PC-9 (cell line): ENCODE results near the gene GRB2. TPM values are rescaled to one million over a fixed set of nuclear protein-coding genes. Genes with fewer than 3 reads are reported as not detected.
"Not testable (repeated sequence)": the region's sequence is repeated elsewhere in the genome, so short reads cannot be mapped to it uniquely, and the experiment has no call there.

Experiments
- BruUV-seq: library from RNA; stranded (reverse); fragments of 400-500 nt; replicated peaks from 2 replicates; lab custom pipeline; 2021; lab: Mats Ljungman, UMichigan
- CTCF ChIA-PET: fragments of 300-600 bp; sonication (Branson Sonifier 250); formaldehyde crosslinking; loops from one replicate; lab custom pipeline; 2022; ENCODE audit warnings: antibody characterized with exemption; lab: Charles Lee
- POLR2A ChIA-PET: fragments of 300-600 bp; sonication (Branson Sonifier 250); formaldehyde crosslinking; loops from one replicate; lab custom pipeline; 2022; ENCODE audit warnings: antibody characterized with exemption; ENCODE audit not compliant: unreplicated experiment; lab: Charles Lee
- DNase-seq, 2 experiments: peaks; one replicate each; pipeline versions ENCODE4 v3.0.0 to v3.0.0-alpha.2; 2015 to 2022; ENCODE audit warnings: mixed read lengths in 1 of 2
- H2AFZ ChIP-seq: fragments of 200-600 bp; sonication (generic); 2 replicates; pipeline ENCODE4 v1.8.1; 2017; ENCODE audit warnings: antibody characterized with exemption
- H3F3A ChIP-seq: fragments of 200-600 bp; sonication (generic); 2 replicates; pipeline ENCODE4 v1.8.1; 2017; ENCODE audit warnings: antibody characterized with exemption, mild to moderate bottlenecking, low read depth; ENCODE audit not compliant: insufficient read depth
- H3K27ac ChIP-seq: fragments of 200-600 bp; sonication (generic); 2 replicates; pipeline ENCODE4 v1.6.1; 2016; ENCODE audit warnings: mixed run types
- H3K27me3 ChIP-seq: fragments of 200-600 bp; sonication (generic); 2 replicates; pipeline ENCODE4 v1.6.1; 2016; ENCODE audit warnings: low read depth, mixed run types; ENCODE audit not compliant: insufficient read depth
- H3K36me3 ChIP-seq: fragments of 200-600 bp; sonication (generic); 2 replicates; pipeline ENCODE4 v1.6.1; 2016; ENCODE audit warnings: low read depth, mixed run types
- H3K4me1 ChIP-seq: fragments of 200-600 bp; sonication (generic); replicated peaks from 2 replicates; pipeline ENCODE4 v1.6.1; 2016; ENCODE audit warnings: mixed run types; ENCODE audit not compliant: insufficient read depth
- H3K4me2 ChIP-seq: fragments of 200-600 bp; sonication (generic); 2 replicates; pipeline ENCODE4 v1.6.1; 2017; ENCODE audit warnings: mixed run types
- H3K4me3 ChIP-seq: fragments of 200-600 bp; sonication (generic); 2 replicates; pipeline ENCODE4 v1.6.1; 2016; ENCODE audit warnings: mixed run types
- H3K79me2 ChIP-seq: fragments of 200-600 bp; sonication (generic); 2 replicates; pipeline ENCODE4 v1.6.1; 2017; ENCODE audit warnings: low read depth, mixed run types
- H3K9me2 ChIP-seq: fragments of 200-600 bp; sonication (generic); 2 replicates; pipeline ENCODE4 v1.8.1; 2017; ENCODE audit warnings: mild to moderate bottlenecking; ENCODE audit not compliant: insufficient read depth
- H3K9me3 ChIP-seq: fragments of 200-600 bp; sonication (generic); 2 replicates; pipeline ENCODE4 v1.8.1; 2016; ENCODE audit warnings: low read depth; ENCODE audit not compliant: insufficient read depth
- H4K20me1 ChIP-seq: fragments of 200-600 bp; sonication (generic); 2 replicates; pipeline ENCODE4 v1.8.1; 2017; ENCODE audit not compliant: insufficient read depth
- EZH2 ChIP-seq: fragments of 200-600 bp; sonication (generic); IDR thresholded peaks from 2 replicates; pipeline ENCODE4 v1.8.0; 2017; ENCODE audit warnings: antibody characterized with exemption, low read depth
- intact Hi-C: fragments of 100-400 bp; cut with micrococcal nuclease; formaldehyde crosslinking; loops from one replicate; pipeline ENCODE4 v1.10.0; 2022; ENCODE audit not compliant: unreplicated experiment
- total RNA-seq: library from RNA; stranded (reverse); gene quantifications from 2 replicates; pipeline ENCODE4 v1.2.3, GENCODE V29; 2021
- TF ChIP-seq, protein P1 (sequence below): fragments of 200-600 bp; sonication (generic); conservative IDR thresholded peaks from 2 replicates; pipeline ENCODE4 v1.6.1; 2017; ENCODE audit warnings: mixed run types, antibody characterized with exemption, mild to moderate bottlenecking, moderate library complexity

GRB2 gene
- total RNA-seq, 1 experiment from 2014 or later = 75.3 TPM

- ChIA-PET CTCF (no interaction called here), POLR2A (no interaction called here)
- H3K27ac ChIP-seq = no peak overlapping the region
- no peak for DNase-seq
- no peaks in the 10 kb centered on the region for H3K36me3 ChIP-seq
- H3K27me3 ChIP-seq = no peaks in the 10 kb centered on the region
- no TSS peak for BruUV-seq
- H3K9me3 ChIP-seq = no peaks in the 10 kb centered on the region
- H3F3A ChIP-seq = peaks cover 10% of the 10 kb centered on the region; the same call in 1 of the 2 replicates
- no peak for TF ChIP-seq EZH2
- TF ChIP-seq, protein P1, sequence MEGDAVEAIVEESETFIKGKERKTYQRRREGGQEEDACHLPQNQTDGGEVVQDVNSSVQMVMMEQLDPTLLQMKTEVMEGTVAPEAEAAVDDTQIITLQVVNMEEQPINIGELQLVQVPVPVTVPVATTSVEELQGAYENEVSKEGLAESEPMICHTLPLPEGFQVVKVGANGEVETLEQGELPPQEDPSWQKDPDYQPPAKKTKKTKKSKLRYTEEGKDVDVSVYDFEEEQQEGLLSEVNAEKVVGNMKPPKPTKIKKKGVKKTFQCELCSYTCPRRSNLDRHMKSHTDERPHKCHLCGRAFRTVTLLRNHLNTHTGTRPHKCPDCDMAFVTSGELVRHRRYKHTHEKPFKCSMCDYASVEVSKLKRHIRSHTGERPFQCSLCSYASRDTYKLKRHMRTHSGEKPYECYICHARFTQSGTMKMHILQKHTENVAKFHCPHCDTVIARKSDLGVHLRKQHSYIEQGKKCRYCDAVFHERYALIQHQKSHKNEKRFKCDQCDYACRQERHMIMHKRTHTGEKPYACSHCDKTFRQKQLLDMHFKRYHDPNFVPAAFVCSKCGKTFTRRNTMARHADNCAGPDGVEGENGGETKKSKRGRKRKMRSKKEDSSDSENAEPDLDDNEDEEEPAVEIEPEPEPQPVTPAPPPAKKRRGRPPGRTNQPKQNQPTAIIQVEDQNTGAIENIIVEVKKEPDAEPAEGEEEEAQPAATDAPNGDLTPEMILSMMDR = no peak
- H4K20me1 ChIP-seq = no peaks in the 10 kb centered on the region
- no peaks in the 10 kb centered on the region for H3K79me2 ChIP-seq
- H3K4me3 ChIP-seq = no peak overlapping the region
- intact Hi-C loops = no loop called here
- H3K4me2 ChIP-seq = no peak overlapping the region
- no peak overlapping the region; the same call in 1 of the 2 replicates for H2AFZ ChIP-seq
- H3K4me1 ChIP-seq = no peaks in the 10 kb centered on the region
- H3K9me2 ChIP-seq = no peaks in the 10 kb centered on the region
Measured at GRCh38 chr17:75450270-75450669, 44.8 kb upstream of the GRB2 start.

- no peaks in the 10 kb centered on the region for H3K9me2 ChIP-seq
- no peaks in the 10 kb centered on the region for H3K9me3 ChIP-seq
- H3K79me2 ChIP-seq = no peaks in the 10 kb centered on the region
- H2AFZ ChIP-seq = no peak overlapping the region
- ChIA-PET CTCF (interaction anchor here (0.5 to 0.7 kb wide), 3 partner anchors 14 to 517 kb away, joined by 4 to 11 read pairs (median 9); no protein-coding TSS in a partner anchor), POLR2A (interaction anchor here (0.7 kb wide), 1 partner anchor 274 kb away, joined by 4 read pairs; no protein-coding TSS in a partner anchor)
- no peaks in the 10 kb centered on the region for H3K27me3 ChIP-seq
- intact Hi-C loops = no loop called here
- no peak for TF ChIP-seq EZH2
- TF ChIP-seq, protein P1 = no peak
- no peak for DNase-seq
- no peaks in the 10 kb centered on the region for H4K20me1 ChIP-seq
- no peaks in the 10 kb centered on the region for H3K36me3 ChIP-seq
- H3K4me3 ChIP-seq = no peak overlapping the region
- peaks cover 5% of the 10 kb centered on the region; the same call in 1 of the 2 replicates for H3F3A ChIP-seq
- H3K4me1 ChIP-seq = no peaks in the 10 kb centered on the region
- no peak overlapping the region for H3K27ac ChIP-seq
- BruUV-seq = no TSS peak
- no peak overlapping the region for H3K4me2 ChIP-seq
Measured at GRCh38 chr17:75447951-75448856, 42.7 kb upstream of the GRB2 start.

DNA sequence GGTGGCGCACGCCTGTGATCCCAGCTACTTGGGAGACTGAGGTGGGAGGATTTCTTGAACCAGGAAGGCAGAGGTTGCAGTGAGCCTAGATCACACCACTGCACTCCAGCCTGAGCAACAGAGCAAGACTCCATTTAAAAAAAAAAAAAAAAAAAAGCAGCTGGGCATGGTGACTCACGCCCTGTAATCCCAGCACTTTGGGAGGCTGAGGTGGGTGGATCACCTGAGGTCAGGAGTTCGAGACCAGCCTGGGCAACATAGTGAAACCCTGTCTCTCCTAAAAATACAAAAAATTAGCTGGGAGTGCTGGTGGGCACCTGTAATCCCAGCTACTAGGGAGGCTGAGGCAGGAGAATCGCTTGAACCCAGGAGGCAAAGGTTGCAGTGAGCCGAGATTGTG lies 40.4 kb upstream of the GRB2 start:
- CTCF ChIA-PET = interaction anchor here (0.6 to 0.7 kb wide), 3 partner anchors 13 to 164 kb away, joined by 7 read pairs; no protein-coding TSS in a partner anchor

More for the DNA sequence above, 40.4 kb upstream of the GRB2 start:
- BruUV-seq, H2AFZ ChIP-seq, H3K9me2 ChIP-seq, H3K27me3 ChIP-seq, intact Hi-C loops, H4K20me1 ChIP-seq, H3K4me3 ChIP-seq, H3F3A ChIP-seq, H3K36me3 ChIP-seq, H3K4me2 ChIP-seq, DNase-seq, H3K79me2 ChIP-seq, H3K27ac ChIP-seq, H3K9me3 ChIP-seq: not testable (repeated sequence)
- POLR2A ChIA-PET = interaction anchor here (0.6 kb wide), 1 partner anchor 304 kb away, joined by 3 read pairs; no protein-coding TSS in a partner anchor
- peaks cover 10% of the 10 kb centered on the region; the same call in 1 of the 2 replicates for H3K4me1 ChIP-seq
